ENCODE measurements around the gene ANGPTL4.
"Not testable (repeated sequence)": the region's sequence is repeated elsewhere in the genome, so short reads cannot be mapped to it uniquely, and the experiment has no call there.

Gene ANGPTL4

GRCh38 chr19:8343483-8343844 is 20.5 kb upstream of the ANGPTL4 start:
- no peaks in the 10 kb centered on the region for H3K79me1 ChIP-seq (replicated peaks; ENCODE audit: low read length, poor library complexity, severe bottlenecking)
- no peak overlapping the region for H3K23ac ChIP-seq (ENCODE audit: low read length in 2 of 2)
- no peak overlapping the region for H3K27ac ChIP-seq (ENCODE audit: low read length, poor library complexity, severe bottlenecking)
- H2BK15ac ChIP-seq (ENCODE audit: low read depth, poor library complexity, severe bottlenecking): no peak overlapping the region
- no peak overlapping the region for H2BK12ac ChIP-seq (ENCODE audit: low read length in 2 of 2)
- peak overlapping the region; percentile 12 for H4K91ac ChIP-seq (ENCODE audit: low read length)
- H2BK120ac ChIP-seq (ENCODE audit: low read depth, low read length): no peak overlapping the region
- no peak overlapping the region for H2AK5ac ChIP-seq (ENCODE audit: low read length, severe bottlenecking)
- no peak overlapping the region for H2BK5ac ChIP-seq (ENCODE audit: low read depth, low read length, poor library complexity, severe bottlenecking)
- H3K14ac ChIP-seq (ENCODE audit: low read length in 2 of 2): no peak overlapping the region
- H3K4me3 ChIP-seq (ENCODE audit: insufficient read depth in 1 of 2, low read depth in 1 of 2, low read length in 2 of 2): peak overlapping the region in 1 of 2 experiments; percentile 66
- H3K4me1 ChIP-seq (ENCODE audit: control insufficient read depth, insufficient read depth, low read depth, low read length): peaks cover 18% of the 10 kb centered on the region
- WGBS: 55% methylated on average over 10 of the region's 11 CpGs
- H4K8ac ChIP-seq (ENCODE audit: low read length): no peak overlapping the region
- peak overlapping the region; percentile 39 for H2AFZ ChIP-seq (ENCODE audit: low read depth, low read length)
- H3K4ac ChIP-seq (ENCODE audit: low read depth in 1 of 2, low read length in 2 of 2): no peak overlapping the region
- no peaks in the 10 kb centered on the region for H3K9me3 ChIP-seq (ENCODE audit: control insufficient read depth, low read length)
- H3K9ac ChIP-seq (ENCODE audit: low read length): no peak overlapping the region
- H3K4me2 ChIP-seq (ENCODE audit: low read length, poor library complexity, severe bottlenecking): peak overlapping the region; percentile 71
- peak overlapping the region in 1 of 2 experiments; percentile 5 for H3K18ac ChIP-seq (ENCODE audit: low read depth in 1 of 2, low read length in 2 of 2)
- H3K36me3 ChIP-seq (ENCODE audit: control insufficient read depth in 1 of 2, insufficient read depth in 2 of 2, low read depth in 1 of 2, low read length in 2 of 2): no peaks in the 10 kb centered on the region
- DNase-seq: no peak
- peaks cover 21 to 45% of the 10 kb centered on the region in 2 experiments for H3K27me3 ChIP-seq (ENCODE audit: control insufficient read depth in 1 of 2, insufficient read depth in 1 of 2, low read length in 2 of 2)

GRCh38 chr19:8349629-8350372 is 14.2 kb upstream of the ANGPTL4 start:
- H3K4me2 ChIP-seq (ENCODE audit: low read length, poor library complexity, severe bottlenecking); H3K18ac ChIP-seq (ENCODE audit: low read depth in 1 of 2, low read length in 2 of 2); H2AFZ ChIP-seq (ENCODE audit: low read depth, low read length); H3K14ac ChIP-seq (ENCODE audit: low read length in 2 of 2); H3K23ac ChIP-seq (ENCODE audit: low read length in 2 of 2); H3K9me3 ChIP-seq (ENCODE audit: control insufficient read depth, low read length); H3K79me1 ChIP-seq (replicated peaks; ENCODE audit: low read length, poor library complexity, severe bottlenecking); H3K4me3 ChIP-seq (ENCODE audit: insufficient read depth in 1 of 2, low read depth in 1 of 2, low read length in 2 of 2); H3K4me1 ChIP-seq (ENCODE audit: control insufficient read depth, insufficient read depth, low read depth, low read length); H2AK5ac ChIP-seq (ENCODE audit: low read length, severe bottlenecking); H2BK5ac ChIP-seq (ENCODE audit: low read depth, low read length, poor library complexity, severe bottlenecking); H3K36me3 ChIP-seq (ENCODE audit: control insufficient read depth in 1 of 2, insufficient read depth in 2 of 2, low read depth in 1 of 2, low read length in 2 of 2); H4K91ac ChIP-seq (ENCODE audit: low read length); H3K27me3 ChIP-seq (ENCODE audit: control insufficient read depth in 1 of 2, insufficient read depth in 1 of 2, low read length in 2 of 2); H4K8ac ChIP-seq (ENCODE audit: low read length); H2BK15ac ChIP-seq (ENCODE audit: low read depth, poor library complexity, severe bottlenecking); H3K27ac ChIP-seq (ENCODE audit: low read length, poor library complexity, severe bottlenecking); DNase-seq; H2BK12ac ChIP-seq (ENCODE audit: low read length in 2 of 2); H2BK120ac ChIP-seq (ENCODE audit: low read depth, low read length); H3K9ac ChIP-seq (ENCODE audit: low read length); H3K4ac ChIP-seq (ENCODE audit: low read depth in 1 of 2, low read length in 2 of 2): not testable (repeated sequence)
- WGBS: 81% methylated on average over 5 of the region's 8 CpGs

- no peaks in the 10 kb centered on the region for H3K79me1 ChIP-seq (replicated peaks; ENCODE audit: low read length, poor library complexity, severe bottlenecking)
- no peak overlapping the region for H4K8ac ChIP-seq (ENCODE audit: low read length)
- H3K4me3 ChIP-seq (ENCODE audit: insufficient read depth in 1 of 2, low read depth in 1 of 2, low read length in 2 of 2): peak overlapping the region in 1 of 2 experiments; percentile 64
- peak overlapping the region; percentile 42 for H2BK120ac ChIP-seq (ENCODE audit: low read depth, low read length)
- H3K9ac ChIP-seq (ENCODE audit: low read length): peak overlapping the region; percentile 69
- peak; percentile 65 for DNase-seq
- H2AK5ac ChIP-seq (ENCODE audit: low read length, severe bottlenecking): no peak overlapping the region
- peak overlapping the region; percentile 39 for H2AFZ ChIP-seq (ENCODE audit: low read depth, low read length)
- H4K91ac ChIP-seq (ENCODE audit: low read length): no peak overlapping the region
- H2BK5ac ChIP-seq (ENCODE audit: low read depth, low read length, poor library complexity, severe bottlenecking): no peak overlapping the region
- H3K27me3 ChIP-seq (ENCODE audit: control insufficient read depth in 1 of 2, insufficient read depth in 1 of 2, low read length in 2 of 2): no peaks in the 10 kb centered on the region
- H3K9me3 ChIP-seq (ENCODE audit: control insufficient read depth, low read length): no peaks in the 10 kb centered on the region
- H3K36me3 ChIP-seq (ENCODE audit: control insufficient read depth in 1 of 2, insufficient read depth in 2 of 2, low read depth in 1 of 2, low read length in 2 of 2): no peaks in the 10 kb centered on the region
- peak overlapping the region; percentile 41 for H3K4me2 ChIP-seq (ENCODE audit: low read length, poor library complexity, severe bottlenecking)
- no peak overlapping the region for H2BK15ac ChIP-seq (ENCODE audit: low read depth, poor library complexity, severe bottlenecking)
- no peak overlapping the region for H3K27ac ChIP-seq (ENCODE audit: low read length, poor library complexity, severe bottlenecking)
- no peak overlapping the region for H2BK12ac ChIP-seq (ENCODE audit: low read length in 2 of 2)
- WGBS: 35% methylated on average over 5 of the region's 10 CpGs
- H3K23ac ChIP-seq (ENCODE audit: low read length in 2 of 2): no peak overlapping the region
- no peak overlapping the region for H3K4ac ChIP-seq (ENCODE audit: low read depth in 1 of 2, low read length in 2 of 2)
- no peak overlapping the region for H3K14ac ChIP-seq (ENCODE audit: low read length in 2 of 2)
- H3K4me1 ChIP-seq (ENCODE audit: control insufficient read depth, insufficient read depth, low read depth, low read length): peaks cover 14% of the 10 kb centered on the region
- no peak overlapping the region for H3K18ac ChIP-seq (ENCODE audit: low read depth in 1 of 2, low read length in 2 of 2)
Measured at GRCh38 chr19:8352134-8352827, 11.7 kb upstream of the ANGPTL4 start.

- H2BK15ac ChIP-seq (ENCODE audit: low read depth, poor library complexity, severe bottlenecking); H2AK5ac ChIP-seq (ENCODE audit: low read length, severe bottlenecking); H2BK12ac ChIP-seq (ENCODE audit: low read length in 2 of 2); H2BK5ac ChIP-seq (ENCODE audit: low read depth, low read length, poor library complexity, severe bottlenecking); H2BK120ac ChIP-seq (ENCODE audit: low read depth, low read length); H3K4me3 ChIP-seq (ENCODE audit: insufficient read depth in 1 of 2, low read depth in 1 of 2, low read length in 2 of 2); H3K9me3 ChIP-seq (ENCODE audit: control insufficient read depth, low read length); H3K4ac ChIP-seq (ENCODE audit: low read depth in 1 of 2, low read length in 2 of 2); H2AFZ ChIP-seq (ENCODE audit: low read depth, low read length); H3K23ac ChIP-seq (ENCODE audit: low read length in 2 of 2); H3K79me1 ChIP-seq (replicated peaks; ENCODE audit: low read length, poor library complexity, severe bottlenecking); H3K18ac ChIP-seq (ENCODE audit: low read depth in 1 of 2, low read length in 2 of 2); H4K8ac ChIP-seq (ENCODE audit: low read length); H4K91ac ChIP-seq (ENCODE audit: low read length); H3K27me3 ChIP-seq (ENCODE audit: control insufficient read depth in 1 of 2, insufficient read depth in 1 of 2, low read length in 2 of 2); H3K27ac ChIP-seq (ENCODE audit: low read length, poor library complexity, severe bottlenecking); H3K36me3 ChIP-seq (ENCODE audit: control insufficient read depth in 1 of 2, insufficient read depth in 2 of 2, low read depth in 1 of 2, low read length in 2 of 2); DNase-seq; H3K14ac ChIP-seq (ENCODE audit: low read length in 2 of 2): not testable (repeated sequence)
- H3K4me1 ChIP-seq (ENCODE audit: control insufficient read depth, insufficient read depth, low read depth, low read length): peaks cover 13% of the 10 kb centered on the region
- peak overlapping the region; percentile 69 for H3K9ac ChIP-seq (ENCODE audit: low read length)
- WGBS: 69% methylated on average over 5 of the region's 5 CpGs
- H3K4me2 ChIP-seq (ENCODE audit: low read length, poor library complexity, severe bottlenecking): peak overlapping the region; percentile 41
Measured at GRCh38 chr19:8352845-8353244, 11.1 kb upstream of the ANGPTL4 start.

Data from mesenchymal stem cell (in vitro differentiated cells and primary cell).